ENCODE results near the gene UPK2. TPM values are rescaled to one million over a fixed set of nuclear protein-coding genes. Genes with fewer than 3 reads are reported as not detected.
"Not testable (repeated sequence)": the region's sequence is repeated elsewhere in the genome, so short reads cannot be mapped to it uniquely, and the experiment has no call there.

The UPK2 gene
- total and polyA plus RNA-seq, 2 donors (not counting 1 experiment from before 2014, with no cell fraction given): not detected

DNA sequence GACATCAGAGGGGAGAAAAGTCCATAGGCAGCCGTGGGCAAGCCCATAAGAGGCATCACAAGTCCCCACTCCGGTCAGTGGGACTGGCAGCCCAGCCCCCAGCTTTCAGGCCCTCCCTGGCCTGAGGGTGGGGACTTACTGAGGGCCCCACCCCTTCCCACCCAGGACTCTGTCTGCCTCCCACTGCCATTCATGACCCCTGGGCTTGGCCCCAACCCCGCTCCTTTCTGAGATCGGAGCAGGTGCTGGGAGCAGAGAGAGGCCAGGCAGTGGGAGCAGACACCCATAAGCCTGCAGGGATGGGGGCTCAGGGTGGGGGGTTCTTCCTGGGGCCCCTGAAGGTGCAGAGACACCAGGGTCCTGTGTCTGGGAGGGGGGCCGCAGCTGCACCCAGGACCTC lies 5.1 kb downstream of the UPK2 start:
- H3K79me2 ChIP-seq (ENCODE audit: control insufficient read depth, insufficient read depth, low read length): no peaks in the 10 kb centered on the region
- H3K27ac ChIP-seq (ENCODE audit: insufficient read depth, low read length): no peak overlapping the region
- no peaks in the 10 kb centered on the region for H3K36me3 ChIP-seq (ENCODE audit: control insufficient read depth, insufficient read depth, low read length)
- no peak for DNase-seq (ENCODE audit: low read depth in 2 of 2)
- H3K4me1 ChIP-seq (ENCODE audit: control insufficient read depth, extremely low read depth, insufficient read depth, low read length): no peaks in the 10 kb centered on the region
- no peaks in the 10 kb centered on the region for H3K9me3 ChIP-seq (ENCODE audit: control insufficient read depth, insufficient read depth, low read depth, low read length)
- H2AFZ ChIP-seq (ENCODE audit: low read length): no peak overlapping the region
- H3K4me3 ChIP-seq (replicated peaks in 1 of 4; ENCODE audit: control extremely low read depth in 1 of 4, insufficient read depth in 1 of 4, low read depth in 3 of 4, low read length in 4 of 4): no peak overlapping the region
- peaks cover 22% of the 10 kb centered on the region for H3K27me3 ChIP-seq (ENCODE audit: control insufficient read depth, insufficient read depth, low read length)
- H3K4me2 ChIP-seq (ENCODE audit: extremely low read depth, insufficient read depth, low read length): no peak overlapping the region
- no peak overlapping the region for H3K9ac ChIP-seq (ENCODE audit: insufficient read depth, low read length)
- no peaks in the 10 kb centered on the region for H4K20me1 ChIP-seq (ENCODE audit: control insufficient read depth, extremely low read depth, insufficient read depth, low read length)
- TF ChIP-seq EZH2 (IDR thresholded peaks at IDR 0.05; ENCODE audit: low read length, missing control alignments): no peak
- TF ChIP-seq, protein P1, sequence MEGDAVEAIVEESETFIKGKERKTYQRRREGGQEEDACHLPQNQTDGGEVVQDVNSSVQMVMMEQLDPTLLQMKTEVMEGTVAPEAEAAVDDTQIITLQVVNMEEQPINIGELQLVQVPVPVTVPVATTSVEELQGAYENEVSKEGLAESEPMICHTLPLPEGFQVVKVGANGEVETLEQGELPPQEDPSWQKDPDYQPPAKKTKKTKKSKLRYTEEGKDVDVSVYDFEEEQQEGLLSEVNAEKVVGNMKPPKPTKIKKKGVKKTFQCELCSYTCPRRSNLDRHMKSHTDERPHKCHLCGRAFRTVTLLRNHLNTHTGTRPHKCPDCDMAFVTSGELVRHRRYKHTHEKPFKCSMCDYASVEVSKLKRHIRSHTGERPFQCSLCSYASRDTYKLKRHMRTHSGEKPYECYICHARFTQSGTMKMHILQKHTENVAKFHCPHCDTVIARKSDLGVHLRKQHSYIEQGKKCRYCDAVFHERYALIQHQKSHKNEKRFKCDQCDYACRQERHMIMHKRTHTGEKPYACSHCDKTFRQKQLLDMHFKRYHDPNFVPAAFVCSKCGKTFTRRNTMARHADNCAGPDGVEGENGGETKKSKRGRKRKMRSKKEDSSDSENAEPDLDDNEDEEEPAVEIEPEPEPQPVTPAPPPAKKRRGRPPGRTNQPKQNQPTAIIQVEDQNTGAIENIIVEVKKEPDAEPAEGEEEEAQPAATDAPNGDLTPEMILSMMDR (conservative IDR thresholded peaks at IDR 0.05 in 1 of 2, IDR thresholded peaks at IDR 0.05 in 1 of 2; ENCODE audit: low read depth in 1 of 2, low read length in 2 of 2): no peak

DNA sequence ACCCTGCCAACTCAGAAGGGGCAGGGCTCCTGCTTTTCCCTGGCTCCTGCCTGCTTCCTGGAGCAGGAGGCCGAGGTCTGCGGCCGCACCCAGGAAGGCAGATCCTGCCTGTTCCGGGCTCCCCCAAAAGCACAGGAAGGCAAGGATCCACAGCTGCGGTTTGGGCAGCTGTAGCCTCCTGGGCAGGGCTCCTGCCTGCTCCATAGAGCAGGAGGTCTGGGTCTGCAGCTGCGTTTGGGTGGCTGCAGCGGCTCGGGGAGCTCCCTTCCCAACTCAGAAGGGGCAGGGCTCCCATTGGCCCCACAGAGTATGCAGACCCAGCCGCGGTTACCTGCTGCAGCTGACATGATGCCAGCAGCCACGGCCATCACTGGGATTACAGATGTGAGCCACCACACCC lies 5.5 kb downstream of the UPK2 start:
- no peak overlapping the region for H3K4me3 ChIP-seq (replicated peaks in 1 of 4; ENCODE audit: control extremely low read depth in 1 of 4, insufficient read depth in 1 of 4, low read depth in 3 of 4, low read length in 4 of 4)
- no peak overlapping the region for H3K4me2 ChIP-seq (ENCODE audit: extremely low read depth, insufficient read depth, low read length)
- no peak for TF ChIP-seq EZH2 (IDR thresholded peaks at IDR 0.05; ENCODE audit: low read length, missing control alignments)
- TF ChIP-seq, protein P1 (conservative IDR thresholded peaks at IDR 0.05 in 1 of 2, IDR thresholded peaks at IDR 0.05 in 1 of 2; ENCODE audit: low read depth in 1 of 2, low read length in 2 of 2): no peak
- no peak for DNase-seq (ENCODE audit: low read depth in 2 of 2)
- no peaks in the 10 kb centered on the region for H3K4me1 ChIP-seq (ENCODE audit: control insufficient read depth, extremely low read depth, insufficient read depth, low read length)
- H4K20me1 ChIP-seq (ENCODE audit: control insufficient read depth, extremely low read depth, insufficient read depth, low read length): no peaks in the 10 kb centered on the region
- H3K9me3 ChIP-seq (ENCODE audit: control insufficient read depth, insufficient read depth, low read depth, low read length): no peaks in the 10 kb centered on the region
- H2AFZ ChIP-seq (ENCODE audit: low read length): no peak overlapping the region
- H3K79me2 ChIP-seq (ENCODE audit: control insufficient read depth, insufficient read depth, low read length): no peaks in the 10 kb centered on the region
- no peak overlapping the region for H3K9ac ChIP-seq (ENCODE audit: insufficient read depth, low read length)
- no peaks in the 10 kb centered on the region for H3K36me3 ChIP-seq (ENCODE audit: control insufficient read depth, insufficient read depth, low read length)
- peaks cover 22% of the 10 kb centered on the region for H3K27me3 ChIP-seq (ENCODE audit: control insufficient read depth, insufficient read depth, low read length)
- H3K27ac ChIP-seq (ENCODE audit: insufficient read depth, low read length): no peak overlapping the region

DNA sequence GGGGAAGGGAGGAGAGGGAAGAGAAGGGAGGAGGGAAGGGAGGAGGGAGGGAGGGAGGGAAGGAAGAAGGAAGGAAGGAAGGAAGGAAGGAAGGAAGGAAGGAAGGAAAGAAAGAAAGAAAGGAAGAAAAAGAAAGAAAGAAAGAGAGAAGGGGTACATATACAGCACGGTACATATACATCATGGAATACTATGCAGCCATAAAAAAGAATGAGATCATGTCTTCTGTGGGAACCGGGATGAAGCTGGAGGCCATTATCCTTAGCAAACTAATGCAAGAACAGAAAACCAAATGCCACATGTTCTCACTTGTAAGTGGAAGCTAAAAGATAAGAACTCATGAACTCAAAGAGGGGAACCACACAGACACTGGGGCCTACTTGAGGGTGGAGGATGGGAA lies 13.4 kb downstream of the UPK2 start:
- not testable (repeated sequence) for H3K36me3 ChIP-seq (ENCODE audit: control insufficient read depth, insufficient read depth, low read length); H3K4me2 ChIP-seq (ENCODE audit: extremely low read depth, insufficient read depth, low read length); H4K20me1 ChIP-seq (ENCODE audit: control insufficient read depth, extremely low read depth, insufficient read depth, low read length); H3K27me3 ChIP-seq (ENCODE audit: control insufficient read depth, insufficient read depth, low read length); DNase-seq (ENCODE audit: low read depth in 2 of 2); H3K4me3 ChIP-seq (replicated peaks in 1 of 4; ENCODE audit: control extremely low read depth in 1 of 4, insufficient read depth in 1 of 4, low read depth in 3 of 4, low read length in 4 of 4); H3K27ac ChIP-seq (ENCODE audit: insufficient read depth, low read length); H3K4me1 ChIP-seq (ENCODE audit: control insufficient read depth, extremely low read depth, insufficient read depth, low read length); H3K79me2 ChIP-seq (ENCODE audit: control insufficient read depth, insufficient read depth, low read length); H3K9me3 ChIP-seq (ENCODE audit: control insufficient read depth, insufficient read depth, low read depth, low read length); H3K9ac ChIP-seq (ENCODE audit: insufficient read depth, low read length); H2AFZ ChIP-seq (ENCODE audit: low read length)
